Osteoblast (primary cell): ENCODE results near the gene P4HA3. TPM values are rescaled to one million over a fixed set of nuclear protein-coding genes. Genes with fewer than 3 reads are reported as not detected.

ENCODE experiments used
- DNase-seq: peaks from one replicate; pipeline ENCODE4 v3.0.0; 2011; ENCODE audit warnings: low spot score, mixed read lengths; ENCODE audit not compliant: insufficient read length; ENCODE audit errors: missing footprints
- H2AFZ ChIP-seq: 2 replicates; pipeline ENCODE4 v1.6.0; 2011; ENCODE audit warnings: mild to moderate bottlenecking, low read length
- H3K27ac ChIP-seq: 2 replicates; pipeline ENCODE4 v1.5.1; 2011; ENCODE audit warnings: mild to moderate bottlenecking, low read depth, low read length, moderate library complexity
- H3K27me3 ChIP-seq: 2 replicates; pipeline ENCODE4 v1.6.0; 2012; ENCODE audit warnings: mild to moderate bottlenecking, control low read depth, inconsistent platforms, low read length, moderate library complexity; ENCODE audit not compliant: insufficient read depth
- H3K36me3 ChIP-seq: 2 replicates; pipeline ENCODE4 v1.5.1; 2011; ENCODE audit warnings: mild to moderate bottlenecking, low read length, control low read depth, moderate library complexity; ENCODE audit not compliant: insufficient read depth
- H3K4me1 ChIP-seq: 2 replicates; pipeline ENCODE4 v1.5.1; 2011; ENCODE audit warnings: mild to moderate bottlenecking, low read length, control low read depth, moderate library complexity; ENCODE audit not compliant: insufficient read depth
- H3K4me2 ChIP-seq: 2 replicates; pipeline ENCODE4 v1.6.0; 2011; ENCODE audit warnings: mild to moderate bottlenecking, low read length; ENCODE audit not compliant: insufficient read depth
- H3K4me3 ChIP-seq: fragments of 200-600 bp; sonication (generic); 3 replicates; pipeline ENCODE4 v1.5.1; 2012; ENCODE audit warnings: mild to moderate bottlenecking, low read length, inconsistent platforms; ENCODE audit not compliant: insufficient read depth
- H3K79me2 ChIP-seq: 2 replicates; pipeline ENCODE4 v1.6.0; 2012; ENCODE audit warnings: mild to moderate bottlenecking, low read length, control low read depth, inconsistent platforms; ENCODE audit not compliant: insufficient read depth
- H3K9me3 ChIP-seq: 2 replicates; pipeline ENCODE4 v1.5.1; 2011; ENCODE audit warnings: low read depth, low read length, control low read depth
- H4K20me1 ChIP-seq: 2 replicates; pipeline ENCODE4 v1.6.0; 2012; ENCODE audit warnings: mild to moderate bottlenecking, low read length, control low read depth; ENCODE audit not compliant: insufficient read depth
- CTCF ChIP-seq: IDR thresholded peaks from 2 replicates; pipeline ENCODE4 v1.5.1; 2011; ENCODE audit warnings: mild to moderate bottlenecking, low read depth, low read length, moderate library complexity; ENCODE audit errors: extremely low read depth
- total RNA-seq: library from RNA; depleted of rRNA; stranded (reverse); fragments of >200 nt; gene quantifications from 2 replicates; pipeline ENCODE4 v1.2.3, GENCODE V29; 2012

Gene P4HA3
- total RNA-seq, 1 donor, result 8.7 TPM

- Histone ChIP-seq H3K4me1 (peaks cover 24% of the 10 kb centered on the region), H3K27ac (no peak overlapping the region), H3K27me3 (no peaks in the 10 kb centered on the region), H3K9me3 (no peaks in the 10 kb centered on the region), H4K20me1 (no peaks in the 10 kb centered on the region), H3K79me2 (no peaks in the 10 kb centered on the region), H3K4me3 (no peak overlapping the region), H3K36me3 (no peaks in the 10 kb centered on the region), H2AFZ (no peak overlapping the region), H3K4me2 (no peak overlapping the region)
- DNase-seq, result peak; percentile 93
- TF ChIP-seq CTCF, result no peak
Measured at GRCh38 chr11:74330075-74330858, 18.8 kb upstream of the P4HA3 start.

- Histone ChIP-seq H3K4me1 (peaks cover 31% of the 10 kb centered on the region), H3K4me3 (no peak overlapping the region), H3K79me2 (no peaks in the 10 kb centered on the region), H3K27ac (no peak overlapping the region), H3K9me3 (no peaks in the 10 kb centered on the region), H4K20me1 (no peaks in the 10 kb centered on the region), H3K27me3 (no peaks in the 10 kb centered on the region), H3K36me3 (no peaks in the 10 kb centered on the region), H3K4me2 (no peak overlapping the region), H2AFZ (no peak overlapping the region)
- TF ChIP-seq CTCF, result no peak
- DNase-seq, result no peak
Measured at GRCh38 chr11:74327076-74327475, 15.6 kb upstream of the P4HA3 start.

GRCh38 chr11:74326665-74327064 lies 15.2 kb upstream of the P4HA3 start:
- Histone ChIP-seq H3K4me3 (no peak overlapping the region), H4K20me1 (no peaks in the 10 kb centered on the region), H3K4me1 (peaks cover 34% of the 10 kb centered on the region), H3K27ac (no peak overlapping the region), H3K36me3 (no peaks in the 10 kb centered on the region), H3K9me3 (no peaks in the 10 kb centered on the region), H3K27me3 (no peaks in the 10 kb centered on the region), H3K4me2 (no peak overlapping the region), H2AFZ (no peak overlapping the region), H3K79me2 (no peaks in the 10 kb centered on the region)
- TF ChIP-seq CTCF, result no peak
- no peak for DNase-seq
